DND-41 (cell line): Measurements from ENCODE around the gene MRPL42.

ENCODE experiments used
- CTCF ChIP-seq: IDR thresholded peaks from 2 replicates; pipeline ENCODE4 v1.5.1; 2012; ENCODE audit warnings: borderline replicate concordance, low read length, moderate library complexity, mild to moderate bottlenecking; ENCODE audit not compliant: poor library complexity, severe bottlenecking; ENCODE audit errors: extremely low read depth
- EZH2 ChIP-seq: IDR thresholded peaks from 3 replicates; pipeline ENCODE4 v1.6.1; 2012; ENCODE audit warnings: borderline replicate concordance, low read depth, mild to moderate bottlenecking, moderate library complexity, low read length, inconsistent platforms; ENCODE audit not compliant: severe bottlenecking

GRCh38 chr12:93521225-93522080 lies 54.1 kb downstream of the MRPL42 start:
- TF ChIP-seq CTCF (no peak), EZH2 (no peak)
